HG02571 (cell line): ENCODE results near the gene ZC3H10.
A peak's percentile ranks its signal among the peaks of the same experiment; 100 is the strongest.
"Not testable (repeated sequence)": the region's sequence is repeated elsewhere in the genome, so short reads cannot be mapped to it uniquely, and the experiment has no call there.

Experiments
- ATAC-seq: cut with Tn5 transposase; IDR thresholded peaks from one replicate; pipeline ENCODE4 v1.9.1; 2021; ENCODE audit warnings: mild to moderate bottlenecking, moderate library complexity; ENCODE audit not compliant: unreplicated experiment

The ZC3H10 gene

DNA sequence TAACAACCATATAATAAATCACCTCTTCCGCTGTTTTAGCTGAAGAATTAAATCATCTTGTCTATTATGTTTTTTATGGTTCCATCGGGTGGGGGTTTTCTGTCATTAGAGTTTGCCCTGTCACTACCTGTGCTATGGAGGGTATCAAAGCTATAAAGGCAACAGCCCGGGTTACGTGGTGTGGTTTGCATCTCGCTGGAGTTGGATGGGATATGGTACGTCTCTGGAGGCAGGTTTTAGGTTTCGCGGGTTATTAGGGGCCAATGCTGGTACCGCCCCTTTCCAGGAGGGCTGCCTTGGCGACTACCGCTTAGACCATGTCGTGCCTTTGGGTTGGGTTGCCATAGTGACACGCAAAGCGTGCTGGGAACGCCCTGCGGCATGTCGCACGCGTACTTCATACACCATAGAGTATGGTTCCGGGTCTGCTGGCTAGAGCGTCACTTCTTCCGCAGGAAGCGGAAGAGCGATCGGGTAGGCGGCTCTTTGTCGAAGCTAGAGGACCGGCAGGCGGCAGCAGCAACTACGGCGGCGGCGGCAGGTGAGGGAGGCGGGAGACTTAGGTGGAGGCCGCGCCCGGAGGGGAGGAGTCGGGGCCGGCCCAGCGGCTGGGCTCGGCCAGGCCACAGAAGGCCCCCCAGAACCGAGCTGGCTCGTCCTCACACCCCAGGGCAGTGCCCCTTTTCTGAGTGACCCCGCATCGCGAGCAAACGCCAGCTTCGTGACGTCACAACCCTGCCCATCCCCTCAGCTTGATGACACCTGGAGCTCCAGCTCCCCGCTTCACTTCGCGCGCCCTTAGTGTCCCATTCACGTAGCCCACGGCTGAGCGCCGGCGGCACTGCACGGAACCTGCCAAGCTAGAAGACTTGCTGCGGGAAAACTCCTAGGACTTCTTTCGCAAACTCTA, at the start of gene ZC3H10:
Gene ZC3H10 (plus strand): TSS at position 489 of the 910 bp plus-strand sequence. CDS start 2,297 bp downstream, outside the sequence.
- ATAC-seq, result peak; percentile 83

DNA sequence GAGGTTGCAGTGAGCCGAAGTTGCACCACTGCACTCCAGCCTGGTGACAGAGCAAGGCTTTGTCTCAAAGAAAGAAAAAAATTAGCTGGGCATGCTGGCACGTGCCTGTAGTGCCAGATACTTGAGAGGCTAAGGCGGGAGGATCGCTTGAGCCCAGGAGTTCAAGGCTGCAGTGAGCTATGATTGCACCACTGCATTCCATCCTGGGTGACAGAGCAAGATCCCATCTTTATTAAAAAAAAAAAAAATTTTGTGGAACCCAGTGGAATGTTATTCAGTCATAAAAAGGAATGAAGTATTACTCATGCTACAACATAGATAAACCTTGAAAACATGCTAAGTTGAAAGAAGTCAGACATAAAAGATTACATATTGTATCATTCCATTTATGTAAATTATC, 46.4 kb upstream of the ZC3H10 start:
- ATAC-seq, result no peak

GRCh38 chr12:56074396-56074795, 43.7 kb upstream of the ZC3H10 start:
- ATAC-seq, result no peak

- ATAC-seq, result not testable (repeated sequence)
Measured at GRCh38 chr12:56077966-56078365, 40.1 kb upstream of the ZC3H10 start.

DNA sequence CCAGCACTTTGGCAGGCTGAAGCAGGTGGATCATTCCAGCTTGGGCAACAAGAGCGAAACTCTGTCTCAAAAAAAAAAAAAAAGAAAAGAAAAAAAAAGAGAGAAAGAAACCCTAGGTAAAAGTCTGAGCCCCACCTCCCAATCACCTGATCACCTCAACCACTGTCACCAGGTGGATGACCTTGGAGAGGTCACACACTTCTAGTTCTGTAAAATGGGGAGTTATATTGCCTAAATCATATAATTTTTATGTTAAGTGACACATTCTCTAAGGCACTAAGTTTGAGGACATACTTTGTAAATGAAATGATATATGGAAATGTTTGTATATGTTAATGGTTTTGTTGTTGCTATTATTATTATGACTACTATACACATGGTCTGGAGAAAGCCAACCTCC, 39.6 kb upstream of the ZC3H10 start:
- no peak for ATAC-seq

- ATAC-seq, result peak; percentile 66
Measured at GRCh38 chr12:56078931-56079722, 38.9 kb upstream of the ZC3H10 start.

DNA sequence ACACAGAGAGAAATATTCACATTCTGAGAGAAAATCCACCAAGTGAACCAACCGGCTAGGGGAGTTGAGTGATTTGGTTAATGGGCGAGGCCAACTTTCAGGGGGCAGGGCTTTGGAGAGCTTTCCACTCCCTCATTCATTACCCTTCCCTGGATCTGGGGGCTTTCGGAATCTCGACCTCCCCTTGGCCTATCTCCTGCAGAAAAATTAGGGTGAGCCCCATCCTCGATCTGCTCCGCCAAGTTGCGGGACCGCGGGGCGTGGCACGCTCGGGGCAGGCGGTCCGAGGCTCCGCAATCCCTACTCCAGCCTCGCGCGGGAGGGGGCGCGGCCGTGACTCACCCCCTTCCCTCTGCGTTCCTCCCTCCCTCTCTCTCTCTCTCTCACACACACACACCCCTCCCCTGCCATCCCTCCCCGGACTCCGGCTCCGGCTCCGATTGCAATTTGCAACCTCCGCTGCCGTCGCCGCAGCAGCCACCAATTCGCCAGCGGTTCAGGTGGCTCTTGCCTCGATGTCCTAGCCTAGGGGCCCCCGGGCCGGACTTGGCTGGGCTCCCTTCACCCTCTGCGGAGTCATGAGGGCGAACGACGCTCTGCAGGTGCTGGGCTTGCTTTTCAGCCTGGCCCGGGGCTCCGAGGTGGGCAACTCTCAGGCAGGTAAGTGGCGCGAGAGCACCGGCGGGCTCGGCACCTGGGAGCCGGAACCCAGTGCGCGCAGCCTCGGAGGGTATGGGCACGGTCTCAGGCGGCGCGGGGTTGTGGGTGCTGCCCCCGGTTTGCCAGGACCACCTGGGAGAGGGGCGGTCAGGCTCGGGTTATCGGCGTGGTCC, 38.1 kb upstream of the ZC3H10 start, which contains the start of gene ERBB3:
Gene ERBB3 (plus strand): TSS at position 443 of the 833 bp plus-strand sequence. CDS start 136 bp downstream, at position 579.
- ATAC-seq, result no peak

DNA sequence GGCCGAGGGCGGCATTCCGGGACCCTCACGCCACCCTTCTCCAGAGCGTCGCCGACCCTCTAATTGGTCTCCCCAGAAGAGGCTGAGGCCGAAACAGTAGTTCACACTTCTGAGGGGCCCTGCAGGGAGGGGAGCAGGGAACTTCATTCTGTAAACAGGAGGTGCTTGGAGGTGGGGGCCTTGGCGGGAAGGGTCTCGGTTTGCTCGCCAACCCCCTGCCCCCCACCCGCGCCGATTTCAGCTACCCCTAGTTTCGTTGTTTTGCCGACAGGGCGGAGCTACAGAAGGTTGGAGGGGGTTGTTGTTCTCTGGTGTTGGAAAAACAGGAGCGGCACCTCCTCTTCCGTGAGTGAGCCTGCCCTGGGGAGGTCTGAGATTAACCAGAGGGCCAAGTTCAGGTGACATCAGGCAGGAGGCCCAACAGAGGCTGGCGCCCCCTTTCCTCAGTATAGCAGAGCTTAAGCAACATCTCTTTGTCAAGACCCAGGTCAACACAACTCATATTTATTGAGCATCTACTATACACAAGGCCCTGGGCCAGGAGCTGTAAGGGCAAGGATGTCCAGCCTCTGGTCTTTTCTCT, 37.4 kb upstream of the ZC3H10 start:
- no peak for ATAC-seq

DNA sequence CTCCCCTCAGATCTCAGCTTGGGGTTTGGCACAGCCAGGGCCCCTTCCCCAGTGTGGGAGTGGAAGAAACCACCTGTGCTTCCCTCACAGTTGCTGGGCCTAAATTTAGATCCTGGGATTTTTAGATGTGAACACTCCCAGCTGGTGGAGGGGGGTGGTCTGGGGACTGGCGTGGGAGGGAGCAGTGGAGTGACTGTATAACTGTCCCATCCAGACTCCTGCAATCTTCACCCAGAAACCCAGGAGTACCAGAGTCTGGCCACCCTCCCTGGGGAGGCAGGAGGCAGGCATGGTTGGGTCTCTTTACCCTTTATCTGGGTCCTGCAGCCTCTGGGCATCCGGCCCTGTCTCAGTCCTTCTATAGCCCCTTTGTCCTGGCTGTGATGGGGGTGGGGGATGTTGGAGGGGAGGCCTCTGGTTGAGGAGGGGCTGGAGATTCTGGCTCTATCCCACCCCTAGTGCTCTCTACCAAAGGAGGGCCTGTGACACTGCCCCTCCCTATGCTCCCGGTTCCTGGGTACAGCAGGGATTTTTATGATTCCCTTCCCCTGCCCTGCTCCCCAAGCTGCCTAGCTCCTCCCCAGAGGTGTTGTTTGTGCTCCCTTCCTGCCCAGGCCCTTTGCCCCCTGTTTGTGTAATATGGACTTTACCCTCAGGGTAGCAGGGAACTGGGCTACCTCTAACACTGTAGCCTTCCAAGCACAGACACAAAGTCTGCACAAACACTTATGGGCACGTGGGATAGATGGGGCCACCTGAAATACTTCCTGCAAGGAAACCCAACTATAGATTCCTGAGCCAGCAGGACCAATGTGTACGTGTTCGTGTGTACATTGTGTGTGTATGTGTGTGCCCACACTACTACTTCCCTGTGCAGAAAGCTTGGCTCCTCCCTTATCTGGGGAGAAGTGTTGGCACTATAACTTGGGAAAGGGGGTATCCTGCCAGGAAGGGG, 36.4 kb upstream of the ZC3H10 start:
- ATAC-seq, result no peak

GRCh38 chr12:56082382-56082781, 35.7 kb upstream of the ZC3H10 start:
- ATAC-seq, result no peak

GRCh38 chr12:56082967-56083366, 35.1 kb upstream of the ZC3H10 start:
- ATAC-seq, result no peak

- no peak for ATAC-seq
Measured at GRCh38 chr12:56084958-56085543, 33.0 kb upstream of the ZC3H10 start.

GRCh38 chr12:56086096-56086495, 32.0 kb upstream of the ZC3H10 start:
- ATAC-seq, result no peak

DNA sequence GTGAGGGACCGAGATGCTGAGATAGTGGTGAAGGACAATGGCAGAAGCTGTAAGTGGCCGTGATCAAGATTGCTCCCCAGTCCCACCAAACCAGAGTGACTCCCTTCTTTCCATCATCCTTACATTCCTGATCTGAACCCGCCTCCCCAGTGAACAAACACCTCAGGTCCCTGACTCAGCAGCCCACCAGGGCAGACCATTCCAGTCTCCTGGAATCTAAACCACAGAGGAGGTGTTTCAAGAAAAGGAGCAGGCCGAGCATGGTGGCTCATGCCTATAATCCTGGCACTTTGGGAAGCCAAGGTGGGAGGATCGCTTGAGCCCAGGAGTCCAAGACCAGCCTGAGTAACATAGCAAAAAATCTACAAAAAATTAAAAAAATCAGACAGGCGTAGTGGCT, 31.5 kb upstream of the ZC3H10 start:
- ATAC-seq, result no peak

DNA sequence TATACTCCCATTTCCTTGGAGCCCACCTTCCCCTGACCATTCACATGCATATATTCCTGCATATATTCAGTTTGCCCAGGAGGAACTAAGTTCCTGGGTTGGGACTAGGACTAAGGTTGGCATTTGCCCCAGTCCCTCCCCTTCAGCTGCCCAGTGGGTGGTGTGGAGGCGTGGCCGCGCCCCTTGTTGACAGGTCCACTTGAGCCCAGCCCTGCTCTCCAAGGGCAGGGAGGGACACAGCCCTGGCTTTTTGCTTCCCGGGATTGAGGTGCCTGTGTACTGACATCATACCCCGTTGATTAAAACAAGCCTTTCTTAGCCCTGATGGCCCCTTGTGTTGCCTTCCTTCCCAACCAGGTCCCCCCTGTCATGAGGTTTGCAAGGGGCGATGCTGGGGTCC, 30.8 kb upstream of the ZC3H10 start:
- no peak for ATAC-seq

DNA sequence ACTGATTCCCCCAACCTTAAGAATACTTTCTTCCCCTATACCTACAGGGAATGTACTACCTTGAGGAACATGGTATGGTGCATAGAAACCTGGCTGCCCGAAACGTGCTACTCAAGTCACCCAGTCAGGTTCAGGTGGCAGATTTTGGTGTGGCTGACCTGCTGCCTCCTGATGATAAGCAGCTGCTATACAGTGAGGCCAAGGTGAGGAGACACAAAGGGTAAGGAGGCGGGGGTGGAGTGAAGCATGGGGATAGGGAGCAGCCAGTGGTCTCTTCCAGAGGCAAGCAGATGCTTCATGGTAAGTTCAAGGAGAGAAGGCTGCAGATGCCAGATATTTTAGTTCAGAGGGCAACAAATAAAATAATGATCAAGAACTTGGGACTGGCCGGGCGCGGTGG, 20.3 kb upstream of the ZC3H10 start:
- no peak for ATAC-seq

DNA sequence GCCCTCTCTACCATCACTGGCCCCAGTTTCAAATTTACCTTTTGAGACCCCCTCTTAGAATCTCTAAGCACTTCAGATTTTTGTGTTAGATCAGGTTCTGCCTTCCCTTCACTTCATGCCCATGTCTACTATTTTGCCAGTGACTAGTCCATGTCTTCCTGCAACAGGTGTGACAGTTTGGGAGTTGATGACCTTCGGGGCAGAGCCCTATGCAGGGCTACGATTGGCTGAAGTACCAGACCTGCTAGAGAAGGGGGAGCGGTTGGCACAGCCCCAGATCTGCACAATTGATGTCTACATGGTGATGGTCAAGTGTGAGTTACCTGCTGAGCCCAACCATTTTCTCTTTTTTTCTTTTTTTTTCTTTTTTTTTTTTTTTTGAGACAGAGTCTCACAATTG, 19.5 kb upstream of the ZC3H10 start:
- ATAC-seq, result no peak

DNA sequence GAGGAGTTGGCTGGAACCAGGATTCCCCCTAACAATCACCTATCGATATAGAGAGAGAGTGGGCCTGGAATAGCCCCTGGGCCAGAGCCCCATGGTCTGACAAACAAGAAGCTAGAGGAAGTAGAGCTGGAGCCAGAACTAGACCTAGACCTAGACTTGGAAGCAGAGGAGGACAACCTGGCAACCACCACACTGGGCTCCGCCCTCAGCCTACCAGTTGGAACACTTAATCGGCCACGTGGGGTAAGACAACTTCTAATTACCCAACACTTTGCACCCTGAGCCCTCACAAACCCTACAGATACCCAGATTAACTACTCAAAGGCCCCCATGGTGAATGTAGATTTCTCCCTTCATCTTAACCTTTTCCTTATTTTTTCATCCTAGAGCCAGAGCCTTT, 18.3 kb upstream of the ZC3H10 start:
- ATAC-seq, result no peak

GRCh38 chr12:56101045-56101444, 17.0 kb upstream of the ZC3H10 start:
- ATAC-seq, result no peak
